B cell (primary cell): ENCODE data around the gene AGAP9.
"Not testable (repeated sequence)": the region's sequence is repeated elsewhere in the genome, so short reads cannot be mapped to it uniquely, and the experiment has no call there.

Experiments
- CTCF ChIP-seq: fragments of 200-600 bp; IDR thresholded peaks from one replicate; pipeline ENCODE4 v1.8.0; 2022; ENCODE audit warnings: antibody characterized with exemption, mild to moderate bottlenecking
- EZH2 ChIP-seq: IDR thresholded peaks from 2 replicates; pipeline ENCODE4 v1.6.1; 2012; ENCODE audit warnings: borderline replicate concordance, low read depth, mild to moderate bottlenecking, moderate library complexity, low read length; ENCODE audit not compliant: insufficient read depth, poor library complexity, severe bottlenecking

DNA sequence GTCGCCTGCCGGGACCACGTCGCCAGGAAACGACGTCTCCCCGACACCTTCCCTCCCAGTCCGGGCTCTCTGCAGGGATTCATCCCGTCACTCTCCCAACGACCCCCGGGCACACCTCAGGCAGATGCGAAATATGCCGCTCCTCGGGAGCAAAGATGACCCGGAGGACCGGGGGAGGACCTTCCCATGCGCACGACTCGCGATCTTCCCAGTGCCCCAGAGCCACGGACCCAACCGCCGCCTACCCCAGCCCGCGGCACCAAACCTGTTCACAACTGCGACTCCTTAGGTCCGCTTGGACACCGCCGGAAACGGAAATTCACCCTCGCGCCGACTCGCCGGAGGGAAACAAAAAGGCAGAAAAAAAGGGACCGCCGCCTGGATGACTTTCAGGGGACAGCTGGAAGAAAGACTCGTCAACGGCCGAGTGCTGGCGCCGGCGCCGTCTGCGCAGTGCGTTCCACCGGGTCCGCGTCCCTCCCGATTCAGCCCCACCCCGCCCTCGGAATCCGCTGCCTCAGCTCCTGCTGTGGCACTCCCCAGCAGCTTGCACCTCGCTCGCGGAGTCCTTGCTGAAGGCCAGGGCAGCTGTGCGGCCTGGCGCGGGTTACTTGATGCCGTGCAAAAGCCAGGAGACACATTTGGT lies 29.9 kb upstream of the AGAP9 start:
- TF ChIP-seq CTCF, EZH2: not testable (repeated sequence)
